Islet of Langerhans (tissue), 1 donor: Measurements from ENCODE around the gene GPR107.

Source experiments
- FAIRE-seq: peaks from one replicate; lab custom pipeline; 2011; peaks lifted over from hg19 to GRCh38; lab: Jason Lieb, UNC

Gene GPR107

GRCh38 chr9:130110166-130110565 lies 56.5 kb downstream of the GPR107 start:
- no peak for FAIRE-seq

GRCh38 chr9:130110596-130111021 lies 56.9 kb downstream of the GPR107 start:
- FAIRE-seq, result no peak

GRCh38 chr9:130111786-130112537 lies 58.3 kb downstream of the GPR107 start:
- no peak for FAIRE-seq

- FAIRE-seq, result no peak
Observed at GRCh38 chr9:130112538-130113151, 58.9 kb downstream of the GPR107 start.

GRCh38 chr9:130114741-130115140 lies 61.0 kb downstream of the GPR107 start:
- no peak for FAIRE-seq

GRCh38 chr9:130116346-130116745 lies 62.6 kb downstream of the GPR107 start:
- FAIRE-seq, result no peak

- no peak for FAIRE-seq
Observed at GRCh38 chr9:130117376-130117775, 63.7 kb downstream of the GPR107 start.

- FAIRE-seq, result no peak
Observed at GRCh38 chr9:130117816-130118632, 64.3 kb downstream of the GPR107 start.

- FAIRE-seq, result no peak
Observed at GRCh38 chr9:130118841-130119518, 65.3 kb downstream of the GPR107 start.

GRCh38 chr9:130119519-130120298 lies 66.0 kb downstream of the GPR107 start:
- no peak for FAIRE-seq

- FAIRE-seq, result no peak
Observed at GRCh38 chr9:130120299-130120587, 66.5 kb downstream of the GPR107 start.

- FAIRE-seq, result no peak
Observed at GRCh38 chr9:130120832-130121231, 67.1 kb downstream of the GPR107 start.

GRCh38 chr9:130122456-130122855 lies 68.8 kb downstream of the GPR107 start:
- no peak for FAIRE-seq

GRCh38 chr9:130124085-130124860 lies 70.6 kb downstream of the GPR107 start:
- FAIRE-seq, result no peak

- no peak for FAIRE-seq
Observed at GRCh38 chr9:130126721-130127433, 73.2 kb downstream of the GPR107 start.

GRCh38 chr9:130128251-130128650 lies 74.5 kb downstream of the GPR107 start:
- no peak for FAIRE-seq

GRCh38 chr9:130128733-130129431 lies 75.2 kb downstream of the GPR107 start:
- FAIRE-seq, result no peak

- no peak for FAIRE-seq
Observed at GRCh38 chr9:130129432-130130061, 75.8 kb downstream of the GPR107 start.

- FAIRE-seq, result no peak
Observed at GRCh38 chr9:130132746-130133145, 79.0 kb downstream of the GPR107 start.
